Measurements from ENCODE around the gene MUC4.

DNA sequence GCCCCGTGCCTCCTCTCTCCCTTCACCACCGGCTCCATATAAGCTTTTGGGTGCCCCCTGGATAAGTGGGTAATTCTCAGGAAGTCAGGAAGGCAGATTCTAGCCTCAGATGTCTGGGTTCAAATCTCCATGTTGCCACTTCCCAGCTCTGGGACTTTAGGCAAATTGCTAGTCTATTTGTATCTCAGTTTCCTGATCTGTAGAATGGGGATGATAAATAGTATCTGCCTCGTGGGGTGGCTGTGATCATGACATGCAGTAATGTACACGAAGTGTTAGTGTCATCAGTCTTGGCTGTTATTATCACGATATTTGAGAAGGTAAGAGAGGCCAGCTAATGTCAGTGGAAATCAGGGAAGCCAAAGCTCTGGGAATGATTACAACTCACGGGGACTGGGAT is 43.3 kb downstream of the MUC4 start:
- TF ChIP-seq, protein P1, sequence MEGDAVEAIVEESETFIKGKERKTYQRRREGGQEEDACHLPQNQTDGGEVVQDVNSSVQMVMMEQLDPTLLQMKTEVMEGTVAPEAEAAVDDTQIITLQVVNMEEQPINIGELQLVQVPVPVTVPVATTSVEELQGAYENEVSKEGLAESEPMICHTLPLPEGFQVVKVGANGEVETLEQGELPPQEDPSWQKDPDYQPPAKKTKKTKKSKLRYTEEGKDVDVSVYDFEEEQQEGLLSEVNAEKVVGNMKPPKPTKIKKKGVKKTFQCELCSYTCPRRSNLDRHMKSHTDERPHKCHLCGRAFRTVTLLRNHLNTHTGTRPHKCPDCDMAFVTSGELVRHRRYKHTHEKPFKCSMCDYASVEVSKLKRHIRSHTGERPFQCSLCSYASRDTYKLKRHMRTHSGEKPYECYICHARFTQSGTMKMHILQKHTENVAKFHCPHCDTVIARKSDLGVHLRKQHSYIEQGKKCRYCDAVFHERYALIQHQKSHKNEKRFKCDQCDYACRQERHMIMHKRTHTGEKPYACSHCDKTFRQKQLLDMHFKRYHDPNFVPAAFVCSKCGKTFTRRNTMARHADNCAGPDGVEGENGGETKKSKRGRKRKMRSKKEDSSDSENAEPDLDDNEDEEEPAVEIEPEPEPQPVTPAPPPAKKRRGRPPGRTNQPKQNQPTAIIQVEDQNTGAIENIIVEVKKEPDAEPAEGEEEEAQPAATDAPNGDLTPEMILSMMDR (IDR thresholded peaks at IDR 0.05; ENCODE audit: insufficient read depth, low read length, poor library complexity, severe bottlenecking), result no peak
- no peak for TF ChIP-seq EZH2phosphoT487 (conservative IDR thresholded peaks at IDR 0.05; ENCODE audit: low read length)

Measured in SU-DHL-6 (cell line).